Activated CD8-positive, alpha-beta memory T cell treated with anti-CD3 and anti-CD28 coated beads, Interleukin-2, amount 50 U/mL, for 24 hours (primary cell): ENCODE data around the gene PSMA6.
"Not testable (repeated sequence)": the region's sequence is repeated elsewhere in the genome, so short reads cannot be mapped to it uniquely, and the experiment has no call there.

Experiments used
- DNase-seq: peaks from one replicate; pipeline ENCODE4 v3.0.0-alpha.2; 2020; ENCODE audit errors: extremely low read depth

PSMA6 gene

DNA sequence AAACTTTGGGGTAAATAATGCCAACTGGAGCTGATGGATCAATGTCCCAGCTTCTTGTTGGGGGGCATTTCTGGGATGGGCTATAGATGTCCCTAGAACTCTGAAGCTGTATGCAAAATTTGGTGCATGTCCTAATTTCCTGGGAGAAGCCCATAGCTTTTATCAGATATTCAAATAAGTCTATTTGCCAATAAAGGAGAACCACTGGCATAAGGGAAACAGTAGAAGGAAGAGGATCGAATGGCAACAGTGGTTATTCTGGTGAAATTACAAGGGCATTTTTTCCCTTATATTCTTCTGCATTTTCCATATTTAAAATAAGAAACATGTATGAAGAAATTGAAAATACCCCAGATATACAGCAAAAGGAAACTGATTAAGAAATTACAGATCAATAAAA is 34.2 kb downstream of the PSMA6 start:
- no peak for DNase-seq

DNA sequence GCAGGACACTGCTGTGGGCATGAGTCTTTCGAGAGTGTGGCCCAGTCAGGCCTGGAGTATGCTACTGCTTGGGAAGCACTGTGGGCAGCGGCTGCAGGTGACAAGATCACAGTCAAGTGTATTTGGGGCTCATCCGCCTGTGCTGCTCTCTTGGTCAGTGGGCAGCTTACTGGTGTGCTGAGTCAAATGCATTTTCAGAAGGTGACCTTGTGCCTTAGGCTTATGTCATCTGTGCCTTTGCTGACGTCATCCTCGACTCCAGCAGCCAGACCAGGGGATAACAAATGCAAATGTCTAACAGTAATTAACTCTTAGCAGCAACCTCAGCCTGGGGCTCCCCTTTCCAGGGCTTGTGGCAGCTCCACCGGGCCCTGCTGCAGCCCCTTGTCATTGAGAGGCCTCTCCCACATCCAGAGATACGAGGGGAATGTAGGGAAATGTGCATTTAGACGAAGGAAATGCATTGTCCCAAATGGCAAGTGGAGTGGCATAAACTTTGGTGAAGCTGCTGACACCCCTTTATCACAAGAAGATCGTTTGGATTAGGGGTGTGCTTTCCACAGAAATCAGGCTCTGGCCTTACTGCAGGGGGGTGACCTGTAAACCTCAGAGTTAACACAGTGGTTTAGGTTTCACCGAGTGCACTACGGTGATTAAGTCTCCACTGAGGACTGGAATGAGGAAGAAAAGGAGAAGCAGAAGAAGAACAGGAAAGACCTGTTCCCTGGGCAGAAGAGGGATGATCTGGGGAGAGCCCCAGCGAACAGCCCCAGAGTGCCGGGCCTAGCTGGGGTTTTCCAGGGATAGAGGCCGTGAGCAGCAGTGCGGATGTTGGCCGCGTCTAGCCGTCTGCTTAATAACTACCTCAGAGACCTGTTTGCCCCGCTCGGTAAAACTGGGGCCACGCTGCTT is 39.7 kb downstream of the PSMA6 start:
- no peak for DNase-seq

DNA sequence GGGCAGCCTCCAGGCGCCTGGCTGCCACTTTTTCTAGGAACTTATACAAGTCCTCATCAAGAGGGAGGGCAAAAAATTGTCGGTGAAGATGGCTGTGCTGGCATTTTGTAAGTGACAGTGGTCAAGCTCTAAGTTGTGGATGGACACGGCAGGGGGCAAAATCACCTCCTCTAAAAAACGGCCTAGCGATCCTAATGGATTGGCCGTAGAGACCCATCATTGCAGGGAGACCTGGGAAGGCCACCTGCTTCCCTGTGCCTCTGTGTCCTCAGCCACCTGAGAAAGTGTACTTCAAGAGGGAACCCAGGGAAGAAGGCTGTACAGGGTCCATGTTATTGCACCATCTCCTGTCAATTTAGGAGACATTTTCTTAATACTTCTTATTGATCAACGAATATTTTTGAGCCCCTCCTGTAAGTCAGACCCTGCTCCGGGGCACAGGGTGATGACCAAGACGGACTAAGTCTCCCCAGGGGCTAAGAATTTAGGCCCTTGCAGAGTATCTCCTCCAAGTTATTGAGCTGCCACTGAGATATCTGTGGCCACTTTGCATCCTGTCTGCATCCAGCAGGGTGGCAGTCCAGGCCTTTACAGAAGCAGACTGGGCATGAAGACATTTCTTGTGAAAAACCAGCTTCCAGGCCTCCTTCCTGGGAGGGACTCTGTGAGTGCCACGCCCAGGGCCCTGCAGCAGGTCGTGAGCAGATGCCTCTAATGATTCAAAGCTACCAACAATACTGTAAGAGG is 40.5 kb downstream of the PSMA6 start:
- DNase-seq, result no peak

GRCh38 chr14:35333264-35333730 is 41.1 kb downstream of the PSMA6 start:
- DNase-seq, result no peak

DNA sequence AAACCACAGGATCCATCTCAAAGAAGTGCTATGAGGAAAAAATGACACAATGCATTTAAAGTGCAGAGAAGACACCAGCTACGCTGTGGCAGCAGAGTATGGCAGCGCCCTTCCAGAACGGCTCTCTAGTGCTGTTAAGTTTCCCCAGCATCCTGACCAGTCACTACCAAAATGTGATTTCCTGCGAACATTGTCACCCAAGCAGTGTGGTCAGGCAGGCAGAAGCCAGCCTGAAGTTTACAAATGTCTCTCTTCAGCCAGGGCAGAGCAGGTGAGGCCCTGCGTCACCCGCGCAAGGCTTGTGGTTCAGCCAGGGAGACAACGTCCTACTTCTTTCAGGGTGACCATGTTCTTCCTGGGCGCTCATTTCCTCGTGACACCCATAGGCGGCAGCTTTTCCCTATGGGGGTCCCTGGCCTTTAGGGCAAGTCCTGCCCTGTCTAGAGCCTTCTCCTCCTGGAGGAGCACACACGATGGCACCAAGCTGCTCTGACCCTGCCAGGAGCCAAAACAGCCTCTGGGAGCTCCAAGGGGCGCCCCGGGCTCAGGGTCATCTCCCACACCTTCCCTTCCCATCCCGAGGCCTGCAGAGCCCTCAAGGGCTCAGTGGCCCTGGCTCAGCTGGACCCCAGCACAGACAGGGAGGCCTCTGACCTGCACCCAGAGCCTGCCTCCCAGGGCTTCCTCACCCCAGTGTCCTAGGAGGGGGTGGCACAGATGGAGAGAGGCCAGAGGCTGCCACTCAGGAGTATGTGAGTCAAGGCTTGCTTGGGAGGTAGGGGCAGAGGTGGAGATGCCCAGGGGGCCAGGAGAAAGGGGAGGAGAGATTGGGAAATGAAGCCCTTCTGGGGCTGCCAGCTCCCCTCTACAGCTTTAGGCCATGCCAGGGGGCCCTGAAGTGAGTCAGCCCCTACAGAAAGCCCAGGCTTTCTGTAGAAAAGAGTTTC is 41.9 kb downstream of the PSMA6 start:
- no peak for DNase-seq

DNA sequence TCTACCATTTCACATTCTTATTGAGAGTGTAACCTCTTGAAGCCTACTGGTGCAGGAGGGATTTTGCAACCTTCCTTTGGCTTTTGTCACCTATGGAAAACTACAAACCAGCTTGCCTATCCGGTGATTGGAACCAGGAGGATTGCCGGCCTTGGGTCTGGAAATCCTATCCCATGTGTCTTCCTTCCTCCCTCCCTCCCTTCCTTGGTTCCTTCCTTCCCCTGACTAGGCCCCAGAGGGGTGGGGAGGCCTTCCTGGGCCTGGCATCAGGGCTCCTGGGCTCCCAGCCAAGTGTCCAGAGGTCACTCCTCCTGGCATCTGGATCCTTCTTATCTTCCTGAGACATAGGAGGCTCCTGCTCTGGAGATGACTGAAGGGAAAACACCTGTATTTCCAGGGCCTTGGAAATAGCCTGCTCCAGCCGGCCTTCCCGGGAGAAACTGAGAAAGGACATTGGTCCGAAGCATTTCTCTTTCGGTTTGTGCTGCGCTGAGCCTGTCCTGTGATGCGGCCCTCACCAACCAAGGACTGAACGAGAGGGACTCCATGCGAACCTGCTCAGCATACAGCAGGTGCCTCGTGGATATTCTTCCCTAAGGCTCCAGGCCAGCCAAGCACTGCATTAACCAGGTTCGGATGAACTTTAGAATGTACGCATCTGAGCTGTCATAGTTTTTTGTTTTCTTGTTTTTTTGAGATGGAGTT is 43.4 kb downstream of the PSMA6 start:
- no peak for DNase-seq

DNA sequence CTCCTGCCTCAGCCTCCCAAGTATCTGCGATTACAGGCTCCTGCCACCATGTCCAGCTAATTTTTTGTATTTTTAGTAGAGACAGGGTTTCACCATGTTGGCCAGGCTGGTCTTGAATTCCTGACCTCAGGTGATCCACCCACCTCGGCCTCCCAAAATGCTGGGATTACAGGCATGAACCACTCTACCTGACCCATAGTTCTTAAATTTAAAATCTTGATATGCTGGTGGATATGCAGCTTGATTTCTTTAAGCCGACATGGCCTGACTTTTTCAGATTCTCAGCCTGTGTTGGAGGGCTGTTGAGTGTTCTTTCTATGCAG is 44.0 kb downstream of the PSMA6 start:
- not testable (repeated sequence) for DNase-seq

GRCh38 chr14:35336494-35337268 is 44.5 kb downstream of the PSMA6 start:
- DNase-seq, result no peak

DNA sequence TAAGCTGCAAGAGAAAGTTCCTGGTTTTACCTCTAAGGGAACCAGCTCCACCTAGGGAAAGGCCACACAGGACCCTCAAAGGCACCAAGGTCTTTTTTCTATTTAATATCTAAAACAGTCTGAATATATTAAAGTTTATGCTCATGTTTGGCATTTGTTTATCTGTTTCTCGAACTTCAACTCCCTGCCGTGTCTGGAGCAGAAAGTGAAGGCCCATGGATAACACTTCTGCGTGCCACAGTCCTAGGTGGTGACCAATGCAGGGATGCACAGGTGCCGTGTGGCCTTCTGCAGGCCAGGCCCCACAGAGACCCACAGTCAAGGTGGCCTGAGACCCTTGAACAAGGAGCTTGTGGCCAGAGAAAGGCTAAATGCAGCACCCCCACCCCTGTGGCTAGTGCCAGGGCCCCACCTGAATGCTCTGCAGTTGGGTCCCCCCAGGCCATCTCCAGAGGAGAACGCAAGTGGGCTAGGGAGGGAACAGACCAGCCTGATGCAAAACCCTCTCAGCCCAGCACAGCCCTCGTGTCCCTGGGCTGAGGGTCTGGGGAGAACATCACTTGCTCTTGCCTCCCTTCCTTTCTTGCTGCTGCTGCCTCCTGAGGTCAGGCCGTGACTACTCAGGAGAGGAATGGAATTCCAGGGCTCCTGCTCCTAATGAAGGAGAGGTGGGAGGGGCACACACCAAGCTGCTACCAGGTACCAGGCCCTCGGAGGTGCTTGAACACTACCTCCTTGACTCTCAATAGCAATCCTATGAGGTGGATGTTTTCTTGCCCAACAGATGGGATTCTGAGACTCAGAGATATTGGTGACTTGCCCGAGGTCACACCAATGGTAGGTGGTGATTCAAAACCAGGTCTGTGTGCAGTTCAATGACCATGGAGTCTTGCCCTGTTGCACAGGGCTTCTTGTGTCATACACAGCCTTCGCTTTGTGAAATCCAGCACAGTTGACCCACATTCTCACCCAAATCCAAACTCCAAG is 45.4 kb downstream of the PSMA6 start:
- DNase-seq, result no peak

DNA sequence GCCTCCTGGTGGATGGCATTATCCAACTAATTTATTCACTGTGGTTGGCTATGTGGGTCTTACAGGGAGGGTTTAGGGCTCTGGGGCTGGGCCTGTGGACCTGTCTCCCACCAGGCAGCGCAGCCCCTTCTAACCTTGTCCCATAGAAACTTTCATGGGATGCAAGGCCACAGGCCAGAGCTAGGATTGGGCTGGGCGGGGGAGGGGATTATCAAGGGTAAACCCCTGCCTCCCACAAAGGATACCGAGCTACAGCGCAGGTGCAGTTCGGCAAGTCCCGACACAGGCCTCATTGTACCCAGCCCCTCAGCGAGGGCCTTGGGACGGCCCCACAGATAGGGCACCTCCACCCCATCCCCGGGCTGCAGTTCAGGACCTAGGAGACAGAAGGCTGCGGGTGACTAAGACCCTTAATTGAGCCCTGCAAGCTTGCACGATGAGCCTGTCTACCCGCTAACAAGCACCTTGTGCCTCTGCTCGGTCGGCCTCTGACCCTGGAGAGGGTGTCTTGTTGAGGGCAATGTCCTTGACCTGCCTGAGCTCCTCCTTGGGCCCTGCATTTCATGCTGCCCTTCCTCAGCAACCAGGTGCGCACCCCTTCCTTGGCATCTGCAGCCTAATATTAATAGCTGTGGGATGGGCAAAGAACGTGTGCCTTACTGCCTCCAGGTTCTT is 46.7 kb downstream of the PSMA6 start:
- DNase-seq, result no peak

- no peak for DNase-seq
Measured at GRCh38 chr14:35339761-35340406, 47.7 kb downstream of the PSMA6 start.

DNA sequence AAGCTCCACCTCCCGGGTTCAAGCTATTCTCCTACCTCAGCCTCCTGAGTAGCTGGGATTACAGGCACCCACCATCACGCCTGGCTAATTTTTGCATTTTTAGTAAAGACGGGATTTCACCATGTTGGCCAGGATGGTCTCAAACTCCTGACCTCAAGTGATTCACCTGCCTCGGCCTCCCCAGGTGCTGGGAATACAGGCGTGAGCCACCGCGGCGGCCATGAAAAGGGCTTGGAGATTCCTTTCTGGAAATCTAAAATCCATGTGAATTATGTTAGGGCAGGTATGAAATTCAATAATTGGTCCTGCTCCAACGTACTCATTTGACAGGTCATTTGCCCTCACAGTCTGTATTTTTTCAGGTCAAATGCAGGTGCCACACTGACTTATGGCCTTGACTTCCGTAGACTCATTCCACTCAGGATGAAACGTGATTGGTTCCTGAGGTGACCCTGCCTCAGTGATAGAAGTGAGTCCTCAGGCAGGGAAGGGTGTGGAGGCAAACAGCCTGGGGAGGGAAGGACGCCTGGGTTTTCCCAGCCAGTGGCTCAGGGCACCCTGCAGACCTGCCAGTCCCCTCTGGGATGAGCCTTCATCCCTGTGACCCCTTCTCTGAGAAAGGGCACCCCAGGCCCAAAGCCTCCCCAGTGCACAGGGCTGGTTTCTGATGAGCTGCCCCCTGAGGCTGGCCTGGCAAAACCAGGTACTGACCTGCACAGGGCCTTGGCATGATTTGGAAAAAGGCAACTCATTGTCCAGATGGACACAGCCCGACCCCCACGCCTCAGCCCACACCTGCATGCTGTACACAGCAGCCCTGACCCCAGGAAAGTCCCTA is 48.7 kb downstream of the PSMA6 start:
- DNase-seq, result no peak

DNA sequence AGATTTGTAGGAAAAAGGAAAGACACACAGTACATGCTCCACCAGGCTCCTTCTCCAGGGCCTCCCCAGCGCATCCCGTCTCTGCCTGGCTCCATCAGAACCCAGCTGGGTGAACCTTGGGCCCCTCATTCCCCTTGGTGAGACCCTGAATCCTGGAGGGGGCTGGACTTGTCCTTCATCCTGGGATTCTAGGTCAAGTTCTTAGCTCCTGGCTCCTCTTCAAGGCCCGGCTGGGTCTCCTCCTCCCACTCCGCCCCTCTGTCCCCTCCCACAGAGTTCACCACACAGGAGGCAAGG is 49.2 kb downstream of the PSMA6 start:
- no peak for DNase-seq

- no peak for DNase-seq
Measured at GRCh38 chr14:35341751-35342488, 49.7 kb downstream of the PSMA6 start.

DNA sequence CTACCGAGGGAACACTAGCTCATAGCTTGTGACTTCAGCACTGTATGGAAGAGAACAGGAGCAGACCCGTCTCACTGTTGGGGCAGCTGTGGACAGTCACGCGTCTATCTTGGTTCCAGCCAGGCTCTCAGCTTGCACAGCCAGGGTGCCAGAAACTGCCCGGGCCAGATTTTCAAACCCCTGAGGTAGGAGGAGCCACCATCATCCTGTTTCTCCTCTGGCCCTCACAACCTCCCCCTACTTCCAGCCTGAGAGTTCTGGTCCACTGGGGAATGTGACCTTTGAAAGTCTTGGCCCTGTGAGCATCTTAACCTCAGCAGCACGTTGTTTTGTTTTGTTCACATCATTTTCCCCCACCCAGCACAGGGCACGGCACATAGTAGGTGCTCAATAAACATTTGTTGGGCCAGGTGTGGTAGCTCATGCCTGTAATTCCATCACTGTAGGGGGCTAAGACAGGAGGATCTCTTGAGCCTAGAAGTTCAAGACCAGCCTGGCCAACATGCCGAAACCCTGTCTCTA is 50.4 kb downstream of the PSMA6 start:
- no peak for DNase-seq

GRCh38 chr14:35343702-35344101 is 51.5 kb downstream of the PSMA6 start:
- DNase-seq, result no peak
